H1 (cell line): ENCODE measurements around the gene RAB40B.

Source experiments
- SAP30 ChIP-seq: fragments of 300-600 bp; sonication (generic); IDR thresholded peaks from 2 replicates; pipeline ENCODE4 v1.7.1; 2012; ENCODE audit warnings: low read length, moderate library complexity, mild to moderate bottlenecking, inconsistent platforms; ENCODE audit not compliant: insufficient read depth, insufficient replicate concordance
- TF ChIP-seq, protein P1 (sequence below), 3 experiments: IDR thresholded peaks; 1 replicate in 2 of 3; 2 replicates in 1 of 3; pipeline versions ENCODE4 v1.5.1 to v1.6.1; 2011; ENCODE audit warnings: low read length in 3 of 3, mild to moderate bottlenecking in 3 of 3, inconsistent platforms in 2 of 3, low read depth in 1 of 3, moderate library complexity in 1 of 3; ENCODE audit not compliant: insufficient read depth in 1 of 3; ENCODE audit errors: control extremely low read depth in 1 of 3

DNA sequence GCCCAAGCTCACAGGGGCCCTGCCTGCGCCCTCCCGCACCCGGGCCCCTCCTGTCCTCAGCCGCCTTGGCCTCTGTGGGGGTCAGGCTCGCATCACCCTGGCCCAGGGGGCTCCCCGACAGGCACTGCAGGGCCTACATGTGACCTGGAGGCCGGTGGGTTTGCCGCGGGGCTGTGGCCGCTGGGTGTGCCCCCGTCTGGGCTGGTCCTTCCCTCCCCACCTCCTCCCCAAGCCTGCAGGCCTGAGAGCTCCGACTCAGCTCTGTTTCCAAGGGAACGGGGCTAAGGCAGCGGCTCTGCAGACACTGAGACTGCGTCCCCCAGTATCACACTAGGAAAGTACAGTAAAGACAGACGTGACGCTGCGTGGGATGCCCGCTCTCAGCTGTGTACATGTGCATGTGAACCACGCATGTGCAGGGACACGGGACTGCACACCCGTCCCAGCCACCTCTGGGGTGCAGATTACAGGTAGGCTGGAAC lies 33.8 kb downstream of the RAB40B start:
- TF ChIP-seq SAP30 = no peak
- TF ChIP-seq, protein P1, sequence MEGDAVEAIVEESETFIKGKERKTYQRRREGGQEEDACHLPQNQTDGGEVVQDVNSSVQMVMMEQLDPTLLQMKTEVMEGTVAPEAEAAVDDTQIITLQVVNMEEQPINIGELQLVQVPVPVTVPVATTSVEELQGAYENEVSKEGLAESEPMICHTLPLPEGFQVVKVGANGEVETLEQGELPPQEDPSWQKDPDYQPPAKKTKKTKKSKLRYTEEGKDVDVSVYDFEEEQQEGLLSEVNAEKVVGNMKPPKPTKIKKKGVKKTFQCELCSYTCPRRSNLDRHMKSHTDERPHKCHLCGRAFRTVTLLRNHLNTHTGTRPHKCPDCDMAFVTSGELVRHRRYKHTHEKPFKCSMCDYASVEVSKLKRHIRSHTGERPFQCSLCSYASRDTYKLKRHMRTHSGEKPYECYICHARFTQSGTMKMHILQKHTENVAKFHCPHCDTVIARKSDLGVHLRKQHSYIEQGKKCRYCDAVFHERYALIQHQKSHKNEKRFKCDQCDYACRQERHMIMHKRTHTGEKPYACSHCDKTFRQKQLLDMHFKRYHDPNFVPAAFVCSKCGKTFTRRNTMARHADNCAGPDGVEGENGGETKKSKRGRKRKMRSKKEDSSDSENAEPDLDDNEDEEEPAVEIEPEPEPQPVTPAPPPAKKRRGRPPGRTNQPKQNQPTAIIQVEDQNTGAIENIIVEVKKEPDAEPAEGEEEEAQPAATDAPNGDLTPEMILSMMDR (IDR thresholded peaks at IDR 0.05; ENCODE audit: control extremely low read depth in 1 of 3, insufficient read depth in 1 of 3, low read depth in 1 of 3, low read length in 3 of 3) = no peak
